GM23338 (cell line): ENCODE measurements around the gene TJP2. TPM values are rescaled to one million over a fixed set of nuclear protein-coding genes. Genes with fewer than 3 reads are reported as not detected.
A peak's percentile ranks its signal among the peaks of the same experiment; 100 is the strongest.

Source experiments
- ATAC-seq: fragments of 200-7000 bp; cut with Tn5 transposase; 3 replicates; pipeline ENCODE4 v1.9.1; 2020
- DNase-seq: peaks from one replicate; pipeline ENCODE4 v3.0.0-alpha.2; 2015; ENCODE audit warnings: low spot score
- H2AFZ ChIP-seq: fragments of 200-600 bp; sonication (generic); 2 replicates; pipeline ENCODE4 v1.8.0; 2016; ENCODE audit warnings: antibody characterized with exemption, mild to moderate bottlenecking, moderate library complexity
- H3F3A ChIP-seq: fragments of 200-600 bp; sonication (generic); replicated peaks from 2 replicates; pipeline ENCODE4 v1.8.0; 2017; ENCODE audit warnings: antibody characterized with exemption, mixed run types, low read depth
- H3K27ac ChIP-seq: fragments of 200-600 bp; sonication (generic); 2 replicates; pipeline ENCODE4 v1.6.1; 2016; ENCODE audit warnings: low read depth
- H3K27me3 ChIP-seq: fragments of 200-600 bp; sonication (generic); 2 replicates; pipeline ENCODE4 v1.8.0; 2016; ENCODE audit warnings: mild to moderate bottlenecking, mixed run types, moderate library complexity; ENCODE audit not compliant: insufficient read depth
- H3K36me3 ChIP-seq: fragments of 200-600 bp; sonication (generic); 2 replicates; pipeline ENCODE4 v1.8.0; 2016; ENCODE audit warnings: mild to moderate bottlenecking; ENCODE audit not compliant: insufficient read depth
- H3K4me1 ChIP-seq: fragments of 200-600 bp; sonication (generic); 2 replicates; pipeline ENCODE4 v1.8.0; 2016; ENCODE audit warnings: mild to moderate bottlenecking, moderate library complexity; ENCODE audit not compliant: insufficient read depth
- H3K4me2 ChIP-seq: fragments of 200-600 bp; sonication (generic); 2 replicates; pipeline ENCODE4 v1.7.1; 2017; ENCODE audit warnings: mixed run types
- H3K4me3 ChIP-seq: fragments of 200-600 bp; sonication (generic); 2 replicates; pipeline ENCODE4 v1.6.1; 2016; ENCODE audit warnings: mixed run types
- H3K79me2 ChIP-seq: fragments of 200-600 bp; sonication (generic); replicated peaks from 2 replicates; pipeline ENCODE4 v1.8.0; 2017; ENCODE audit warnings: mild to moderate bottlenecking; ENCODE audit not compliant: insufficient read depth
- H3K9me2 ChIP-seq: fragments of 200-600 bp; sonication (generic); 2 replicates; pipeline ENCODE4 v1.8.0; 2017; ENCODE audit not compliant: insufficient read depth
- H4K20me1 ChIP-seq: fragments of 200-600 bp; sonication (generic); replicated peaks from 2 replicates; pipeline ENCODE4 v1.8.0; 2017; ENCODE audit warnings: mild to moderate bottlenecking; ENCODE audit not compliant: insufficient read depth
- H3K27ac Mint-ChIP-seq: 2 replicates; pipeline ENCODE4 v1.8.0; 2020; ENCODE audit warnings: inconsistent platforms, mild to moderate bottlenecking, moderate library complexity, mixed read lengths
- H3K27me3 Mint-ChIP-seq: 3 replicates; pipeline ENCODE4 v1.8.0; 2022; ENCODE audit warnings: low read depth, mild to moderate bottlenecking, moderate library complexity, mixed read lengths, inconsistent platforms; ENCODE audit not compliant: insufficient read depth, poor library complexity
- H3K36me3 Mint-ChIP-seq: 3 replicates; pipeline ENCODE4 v1.8.0; 2021; ENCODE audit warnings: low read depth, mild to moderate bottlenecking, inconsistent platforms, moderate library complexity, mixed read lengths
- H3K4me1 Mint-ChIP-seq: 3 replicates; pipeline ENCODE4 v1.8.0; 2020; ENCODE audit warnings: mild to moderate bottlenecking, inconsistent platforms, mixed read lengths
- H3K4me3 Mint-ChIP-seq: 3 replicates; pipeline ENCODE4 v1.8.0; 2021; ENCODE audit warnings: moderate library complexity, mild to moderate bottlenecking, inconsistent platforms, mixed read lengths
- H3K9me3 Mint-ChIP-seq: 3 replicates; pipeline ENCODE4 v1.8.0; 2020; ENCODE audit warnings: moderate library complexity, mild to moderate bottlenecking, inconsistent platforms, mixed read lengths
- CREB1 ChIP-seq: fragments of 250-450 bp; sonication (Bioruptor Pico); IDR thresholded peaks from 2 replicates; pipeline ENCODE4 v1.5.0; 2020; ENCODE audit warnings: low read depth, mild to moderate bottlenecking, moderate library complexity
- ETS1 ChIP-seq: IDR thresholded peaks from 2 replicates; pipeline ENCODE4 v1.6.1; 2016; ENCODE audit warnings: antibody characterized with exemption
- EZH2 ChIP-seq: fragments of 200-600 bp; sonication (generic); IDR thresholded peaks from one replicate; pipeline ENCODE4 v1.8.0; 2017; ENCODE audit warnings: antibody characterized with exemption, mild to moderate bottlenecking, low read depth; ENCODE audit not compliant: unreplicated experiment
- EZH2phosphoT487 ChIP-seq: fragments of 200-600 bp; sonication (generic); IDR thresholded peaks from one replicate; pipeline ENCODE4 v1.8.1; 2018; ENCODE audit warnings: antibody characterized with exemption; ENCODE audit not compliant: unreplicated experiment
- NANOG ChIP-seq: IDR thresholded peaks from 2 replicates; pipeline ENCODE4 v1.6.1; 2016; ENCODE audit warnings: antibody characterized with exemption, borderline replicate concordance
- POLR2AphosphoS5 ChIP-seq: IDR thresholded peaks from 2 replicates; pipeline ENCODE4 v1.6.1; 2016; ENCODE audit warnings: antibody characterized with exemption, low read depth
- REST ChIP-seq: IDR thresholded peaks from one replicate; pipeline ENCODE4 v1.6.1; 2018; ENCODE audit warnings: antibody characterized with exemption; ENCODE audit not compliant: unreplicated experiment
- STAT1 ChIP-seq: IDR thresholded peaks from one replicate; pipeline ENCODE4 v1.6.1; 2016; ENCODE audit warnings: antibody characterized with exemption; ENCODE audit not compliant: unreplicated experiment
- ZNF114 ChIP-seq: fragments of 250-450 bp; sonication (Bioruptor Pico); IDR thresholded peaks from 2 replicates; pipeline ENCODE4 v1.5.0; 2020; ENCODE audit warnings: mild to moderate bottlenecking, moderate library complexity
- ZNF331 ChIP-seq: fragments of 250-450 bp; sonication (Bioruptor Pico); IDR thresholded peaks from 2 replicates; pipeline ENCODE4 v1.5.0; 2020; ENCODE audit warnings: low read depth, mild to moderate bottlenecking, moderate library complexity
- polyA plus RNA-seq: library from polyadenylated mRNA; unstranded; fragments of >200 nt; fragmentation: Nextera tagmentation; extraction: Ambion mirVana; gene quantifications from 2 replicates; pipeline ENCODE4 v1.2.1, GENCODE V29; 2016
- total RNA-seq: library from RNA; depleted of rRNA; stranded (reverse); fragments of >200 nt; shearing (Covaris generic); gene quantifications from 2 replicates; pipeline ENCODE4 v1.2.3, GENCODE V29; 2014

Gene TJP2
- total and polyA plus RNA-seq, 2 experiments from 2014 or later: 37.6 to 234 TPM

DNA sequence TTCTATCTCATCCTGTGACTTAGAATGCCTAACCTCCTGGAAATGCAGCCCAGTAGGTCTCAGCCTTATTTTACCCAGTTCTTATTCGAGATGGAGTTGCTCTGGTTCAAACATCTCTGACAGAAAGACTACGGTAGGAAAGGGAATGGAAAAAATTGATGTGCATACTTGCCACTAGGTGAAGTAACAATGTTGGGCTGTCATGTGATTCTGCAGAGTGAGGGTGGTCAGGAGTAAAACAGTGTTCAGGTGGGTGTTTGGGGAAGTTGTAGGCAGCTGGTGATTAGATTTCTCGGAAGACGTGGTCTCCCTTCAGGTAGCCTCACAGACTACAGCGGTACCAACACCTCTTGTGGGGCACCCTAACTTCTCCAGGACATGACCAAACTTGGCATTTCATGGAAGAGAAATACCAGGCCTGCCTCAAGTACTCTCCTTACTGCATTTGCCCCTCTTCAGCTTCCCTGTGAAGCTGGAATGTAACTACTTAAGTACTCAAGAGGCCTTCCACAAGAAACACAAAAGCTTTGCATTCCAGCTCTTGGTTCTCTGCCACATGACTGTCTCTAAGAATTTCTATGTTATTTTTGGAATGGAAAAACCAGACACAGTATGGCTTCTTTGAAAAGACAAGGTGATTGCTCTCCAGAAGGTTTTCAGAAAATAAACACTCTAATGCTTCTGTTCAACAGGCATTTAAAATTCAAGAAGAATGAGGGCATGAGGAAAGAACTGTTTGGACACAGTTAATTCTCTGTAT, 133.5 kb downstream of the TJP2 start (continued):
- TF ChIP-seq REST: no peak
- peak; percentile 95 for TF ChIP-seq NANOG
- no peak for TF ChIP-seq EZH2
- no peak for TF ChIP-seq STAT1

- H3K4me3 ChIP-seq: no peak overlapping the region
- TF ChIP-seq POLR2AphosphoS5 (no peak), REST (no peak), CREB1 (no peak), ZNF331 (CRISPR knock-in tag) (no peak), EZH2phosphoT487 (no peak), ETS1 (no peak), ZNF114 (no peak), EZH2 (no peak), NANOG (no peak), STAT1 (no peak)
Observed at GRCh38 chr9:69308206-69308931, 134.3 kb downstream of the TJP2 start.

More at GRCh38 chr9:69308206-69308931, 134.3 kb downstream of the TJP2 start:
- Histone ChIP-seq H3K4me2 (peak overlapping the region; percentile 11; the same call in 1 of the 2 replicates), H3K9me2 (peaks cover 21% of the 10 kb centered on the region), H3K27me3 (no peaks in the 10 kb centered on the region), H3F3A (peaks cover 7% of the 10 kb centered on the region; the same call in 1 of the 2 replicates), H3K36me3 (0 out of 2 replicates have a peak, but pooled peaks cover 6% of the 10 kb centered on the region), H3K27ac (peak overlapping the region; percentile 91), H3K79me2 (no peaks in the 10 kb centered on the region), H2AFZ (no peak overlapping the region), H4K20me1 (no peaks in the 10 kb centered on the region), H3K4me1 (peaks cover 3% of the 10 kb centered on the region; the same call in 1 of the 2 replicates)
- Mint-ChIP-seq H3K4me1 (peaks cover 20% of the 10 kb centered on the region), H3K4me3 (0 out of 3 replicates have a peak overlapping the region, but pooled peaks have one; percentile 12), H3K36me3 (peaks cover 47% of the 10 kb centered on the region), H3K9me3 (peaks cover 36% of the 10 kb centered on the region), H3K27me3 (peaks cover 8% of the 10 kb centered on the region), H3K27ac (peak overlapping the region; percentile 96)
- DNase-seq (peak; percentile 70), ATAC-seq (peak; percentile 56)
